OCI-M2 (cell line): ENCODE measurements around the gene FGF14.

Experiments used
- DNase-seq: peaks from one replicate; lab custom pipeline; 2025; ENCODE audit not compliant: unreplicated experiment; lab: John Stamatoyannopoulos, UW

Gene FGF14

GRCh38 chr13:102198418-102199311 lies 203.2 kb downstream of the FGF14 start:
- no peak for DNase-seq

DNA sequence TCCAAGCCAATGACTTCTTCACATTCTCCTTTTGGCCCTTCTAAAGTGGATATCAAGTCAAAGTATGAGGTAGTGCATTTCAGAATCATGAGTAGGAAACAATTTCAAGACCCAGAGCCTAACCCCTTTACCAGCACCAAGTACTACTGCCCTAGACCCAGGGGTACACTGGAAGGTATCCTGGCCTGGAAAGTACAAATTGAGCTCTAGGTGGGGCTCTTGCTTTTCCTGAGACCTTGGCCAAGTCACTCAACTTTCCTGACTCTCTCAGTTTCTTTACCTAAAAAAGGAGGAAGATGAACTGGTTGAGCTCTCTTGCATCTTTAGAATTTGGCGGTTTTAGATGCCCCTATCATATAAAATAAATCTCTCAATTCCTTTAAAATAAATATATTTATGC lies 204.7 kb downstream of the FGF14 start:
- no peak for DNase-seq

DNA sequence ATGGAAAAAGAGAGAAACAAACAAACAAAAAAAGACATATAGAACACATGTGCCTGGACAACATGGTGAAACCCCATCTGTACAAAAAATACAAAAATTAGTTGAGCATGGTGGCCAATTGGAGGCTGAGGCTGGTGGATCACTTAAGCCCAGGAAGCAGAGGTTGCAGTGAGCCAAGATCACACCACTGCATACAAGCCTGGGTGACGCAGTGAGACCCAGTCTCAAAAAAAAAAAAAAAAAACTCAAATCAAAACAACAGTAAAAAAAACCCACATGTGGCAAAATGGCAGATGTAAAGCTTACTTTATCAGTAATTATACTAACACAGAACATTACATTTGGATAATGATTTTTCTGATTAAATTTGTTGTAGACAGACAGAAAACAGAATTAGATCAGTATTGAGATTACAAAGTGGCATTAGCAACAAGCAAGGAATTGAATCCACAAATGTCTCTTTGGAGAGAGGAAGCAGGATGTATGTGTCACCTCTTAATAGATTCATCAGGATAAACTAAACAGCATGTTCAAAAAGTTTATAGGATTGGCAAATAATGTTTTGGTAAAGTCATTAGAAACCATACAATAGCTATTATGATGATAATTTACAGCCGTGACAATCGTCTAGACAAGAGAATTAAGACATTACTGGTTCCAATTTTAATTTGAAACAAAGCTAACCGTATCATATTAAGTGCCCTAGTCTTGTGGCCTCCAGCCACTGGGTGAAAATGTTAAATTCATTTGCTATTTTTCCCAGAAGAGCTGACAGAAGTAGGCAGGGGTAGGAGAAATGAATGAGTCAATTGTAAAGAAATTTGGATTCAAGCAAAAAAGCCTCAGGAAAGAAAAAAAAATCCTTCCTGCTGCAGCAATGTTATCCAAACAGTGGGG lies 206.0 kb downstream of the FGF14 start:
- DNase-seq, result no peak

- DNase-seq, result no peak
Measured at GRCh38 chr13:102192858-102193257, 209.0 kb downstream of the FGF14 start.

GRCh38 chr13:102191951-102192502 lies 209.8 kb downstream of the FGF14 start:
- DNase-seq, result no peak

DNA sequence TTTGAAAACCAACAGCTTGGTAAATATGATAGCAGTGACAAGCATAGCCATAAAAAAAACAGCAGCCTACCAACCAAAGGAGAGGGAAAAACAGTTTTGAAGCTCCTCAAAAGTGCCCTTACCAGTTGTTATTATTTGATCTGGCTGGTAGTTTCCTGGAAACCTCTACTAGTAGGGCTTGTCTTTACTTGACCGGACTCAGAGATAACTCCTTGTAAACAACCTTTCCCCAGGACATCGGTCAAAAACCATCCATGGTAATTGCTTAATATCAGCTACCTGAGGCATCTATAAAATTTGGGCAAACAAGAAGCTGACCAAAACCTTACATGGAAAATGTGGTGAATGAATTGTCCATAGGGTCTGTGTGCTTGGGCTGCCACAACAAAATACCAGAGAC lies 210.9 kb downstream of the FGF14 start:
- no peak for DNase-seq

DNA sequence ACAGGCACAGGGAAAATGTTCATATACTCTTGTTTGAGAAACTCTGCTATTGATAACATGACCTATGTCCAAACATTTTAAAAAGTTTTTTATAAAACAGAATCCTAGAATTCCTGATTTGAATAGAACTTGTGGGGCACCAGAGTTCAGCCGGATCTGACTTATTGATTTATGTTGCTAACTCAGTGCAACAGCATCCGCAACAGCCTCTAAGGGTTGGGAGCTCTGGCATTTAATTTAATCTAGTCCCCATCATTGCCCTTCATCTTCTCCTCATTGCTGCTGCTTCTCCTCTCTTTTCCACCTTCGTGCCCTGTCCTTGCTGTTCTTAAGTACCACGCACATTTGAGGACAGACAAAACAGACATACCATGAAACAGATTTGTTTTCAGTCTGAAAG lies 214.5 kb downstream of the FGF14 start:
- DNase-seq, result no peak

DNA sequence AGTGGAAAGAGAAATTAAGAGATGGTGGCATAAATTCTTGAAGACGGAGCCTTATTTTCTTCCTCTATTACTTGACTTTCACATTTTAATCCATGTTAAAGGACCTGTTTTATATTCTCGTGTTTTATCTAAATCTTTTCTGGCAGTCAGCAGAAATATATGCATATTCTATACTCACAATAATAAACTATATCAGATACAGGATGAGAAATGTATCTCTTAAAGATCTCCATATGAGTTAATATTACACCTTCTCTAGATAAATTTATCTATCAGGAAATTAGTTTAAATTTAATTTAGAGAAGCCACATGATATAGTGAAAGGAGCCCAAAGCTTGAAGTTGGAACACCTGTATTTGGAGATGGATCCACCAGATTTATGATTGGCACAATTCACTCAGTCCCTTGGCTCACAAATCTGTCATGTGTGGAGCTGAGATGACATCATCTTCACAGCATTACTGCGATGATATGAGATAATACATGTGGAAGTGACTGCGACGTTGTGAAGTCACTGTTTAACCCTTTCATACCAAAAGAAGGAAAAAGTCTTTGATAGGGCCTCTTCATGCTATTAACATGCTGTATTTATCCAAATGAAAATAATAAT lies 216.4 kb downstream of the FGF14 start:
- no peak for DNase-seq

GRCh38 chr13:102183509-102184182 lies 218.2 kb downstream of the FGF14 start:
- DNase-seq, result no peak

DNA sequence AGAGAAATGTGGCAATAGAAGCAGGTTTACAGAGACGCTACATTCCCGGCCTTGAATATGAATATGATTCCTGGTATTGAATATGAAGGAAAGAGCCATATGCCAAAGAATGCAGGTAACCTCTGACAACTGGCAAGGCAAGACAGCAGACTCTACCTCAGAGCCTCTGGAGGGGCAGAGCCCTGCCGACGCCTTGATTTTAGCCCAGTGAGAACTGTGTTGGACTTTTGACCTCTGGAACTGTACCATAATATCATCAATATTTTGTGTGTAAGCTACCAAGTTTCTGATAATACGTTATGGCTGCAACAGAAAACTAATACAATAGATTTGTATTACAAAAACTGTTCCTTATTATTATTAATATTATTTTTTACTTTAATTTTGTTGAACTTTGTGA lies 219.7 kb downstream of the FGF14 start:
- no peak for DNase-seq

DNA sequence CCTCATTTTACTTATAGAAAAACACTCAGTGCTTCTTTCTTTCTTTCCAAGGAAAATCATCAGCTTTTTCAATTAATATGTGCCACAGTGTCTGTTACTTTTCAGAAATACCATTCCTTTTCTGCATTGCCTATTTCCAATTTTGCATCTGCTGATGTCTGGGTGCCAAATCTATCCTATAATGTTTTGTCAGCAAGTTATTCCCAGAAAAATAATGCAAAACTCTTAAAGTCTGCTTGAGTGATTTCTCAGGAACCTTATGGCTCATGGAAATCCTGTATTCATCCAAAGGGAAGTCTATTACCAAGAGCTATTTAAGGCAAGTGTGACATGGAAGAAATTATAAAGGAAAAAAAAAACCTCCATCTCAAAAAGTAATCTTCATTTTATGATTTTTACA lies 224.4 kb downstream of the FGF14 start:
- DNase-seq, result no peak

DNA sequence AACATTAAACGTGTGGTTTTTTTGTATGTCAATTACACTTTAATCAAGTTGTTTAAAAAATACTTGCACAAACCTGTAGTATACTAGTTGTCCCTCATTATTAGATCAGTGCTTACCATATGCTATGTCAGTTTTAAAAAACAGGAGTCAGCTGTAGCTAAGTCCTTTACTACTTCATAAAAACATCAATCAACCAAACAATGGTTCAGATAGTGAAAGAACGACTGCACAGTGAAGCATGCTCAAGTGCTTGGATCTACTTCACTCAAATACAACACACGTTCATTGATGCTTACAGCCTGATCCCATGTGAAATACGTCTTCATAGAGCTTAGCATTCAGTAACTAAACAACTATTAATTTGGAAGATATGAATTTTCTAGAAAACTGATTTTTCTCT lies 225.0 kb downstream of the FGF14 start:
- DNase-seq, result no peak

GRCh38 chr13:102172406-102172805 lies 229.4 kb downstream of the FGF14 start:
- DNase-seq, result no peak

DNA sequence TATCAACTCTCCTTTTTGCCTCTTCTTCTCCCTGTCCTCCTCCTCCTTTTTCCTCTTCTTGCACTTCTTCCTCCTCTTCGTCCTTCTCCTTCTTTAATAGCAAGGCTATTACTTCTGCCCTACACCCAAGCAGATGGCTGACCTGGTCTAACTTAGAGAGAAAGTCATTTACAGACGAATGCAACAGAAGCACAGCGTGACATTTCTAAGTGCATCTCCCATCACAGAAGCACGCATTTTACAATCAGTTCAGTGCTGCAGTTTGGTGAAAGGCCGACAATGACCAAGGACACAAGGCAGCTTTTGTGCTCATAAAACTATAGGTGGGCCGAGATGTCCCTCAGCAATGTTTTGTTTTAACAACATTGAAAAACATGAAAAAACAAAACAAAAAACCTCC lies 231.5 kb downstream of the FGF14 start:
- DNase-seq, result no peak

DNA sequence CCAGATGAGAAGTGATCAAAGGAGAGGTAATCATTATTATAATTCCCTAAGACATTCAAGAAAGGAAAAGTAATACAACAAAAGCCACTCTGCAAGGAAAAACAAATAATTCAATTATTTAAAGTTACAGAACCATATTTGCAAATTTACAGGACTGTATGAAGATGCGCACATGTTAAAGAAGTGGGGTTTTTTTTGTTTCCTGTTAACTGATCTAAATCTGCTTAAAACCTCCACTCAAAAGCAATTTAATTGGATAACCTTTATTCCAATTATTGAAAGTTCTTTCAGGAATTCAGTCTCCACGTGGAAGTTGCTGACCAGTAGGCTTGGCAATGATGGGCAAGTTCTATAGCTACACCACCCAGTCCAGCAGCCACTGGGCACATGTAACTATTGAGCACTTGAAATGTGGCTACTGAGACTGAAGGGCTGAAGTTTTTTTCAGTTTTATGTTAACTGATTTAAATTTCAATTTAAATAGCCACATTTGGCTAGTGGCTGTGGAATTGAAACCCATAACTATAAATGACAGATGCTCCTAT lies 232.3 kb downstream of the FGF14 start:
- DNase-seq, result no peak

- DNase-seq, result no peak
Measured at GRCh38 chr13:102152790-102153189, 249.1 kb downstream of the FGF14 start.

DNA sequence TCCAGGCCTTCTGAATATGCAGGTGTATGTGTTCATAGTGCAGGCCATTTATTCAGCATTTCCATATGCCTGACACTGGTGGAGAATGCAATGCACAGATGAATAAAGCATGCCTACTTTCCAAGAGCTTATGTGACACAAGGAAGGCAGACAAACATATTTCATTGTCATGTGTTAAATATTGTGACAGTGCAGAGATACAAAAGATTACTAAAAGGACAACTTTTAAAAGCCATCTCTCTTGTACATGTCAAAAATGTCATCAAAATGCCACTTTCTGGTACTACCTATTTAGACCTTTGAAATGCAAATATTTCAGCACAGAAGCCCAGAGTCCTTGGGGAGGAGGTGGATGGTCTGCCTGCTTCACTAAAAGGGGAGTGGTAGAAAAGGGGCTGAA lies 254.5 kb downstream of the FGF14 start:
- no peak for DNase-seq

- no peak for DNase-seq
Measured at GRCh38 chr13:102145750-102146149, 256.1 kb downstream of the FGF14 start.

DNA sequence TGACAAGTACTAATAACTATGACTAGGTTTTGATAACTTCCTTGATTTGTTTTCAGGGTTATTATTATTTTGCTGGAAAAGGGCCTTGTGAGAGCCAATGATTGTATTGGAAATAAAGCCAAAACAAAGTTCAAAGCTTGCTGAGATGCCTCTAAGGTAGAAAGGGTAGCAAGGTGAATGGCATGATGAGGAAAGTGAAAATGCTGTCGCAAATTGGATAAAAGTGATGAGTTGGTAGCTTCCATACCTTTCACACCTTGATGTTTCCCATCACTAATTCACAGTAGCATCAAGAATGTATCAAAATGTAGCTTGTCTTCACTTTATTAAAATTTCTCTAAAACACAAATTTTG lies 259.4 kb downstream of the FGF14 start:
- DNase-seq, result no peak

GRCh38 chr13:102141625-102142472 lies 260.0 kb downstream of the FGF14 start:
- no peak for DNase-seq
